Stomach (tissue), 4 donors: ENCODE measurements around the gene ABCB1.

Source experiments
- EP300 ChIP-seq: sonication (generic); formaldehyde crosslinking; IDR thresholded peaks from one replicate; pipeline ENCODE4 v1.6.1; 2017; ENCODE audit warnings: antibody characterized with exemption
- POLR2A ChIP-seq, 4 donors: fragments of 450-650 bp; IDR thresholded peaks; one replicate each; pipeline ENCODE4 v1.6.1; 2016; ENCODE audit warnings: antibody characterized with exemption in 4 of 4, control low read depth in 2 of 4, mild to moderate bottlenecking in 1 of 4, moderate library complexity in 1 of 4
- POLR2AphosphoS5 ChIP-seq, 3 donors: sonication (generic); formaldehyde crosslinking; IDR thresholded peaks; one replicate each; pipeline ENCODE4 v1.6.1; 2016; ENCODE audit warnings: antibody characterized with exemption in 3 of 3
- TF ChIP-seq, protein P1 (sequence below), 7 experiments: fragments of 450-650 bp in 4 of 7; fragments of 200-600 bp in 3 of 7; sonication (generic) in 3 of 7; IDR thresholded peaks; one replicate each; pipeline ENCODE4 v1.5.1; 2016 to 2019; ENCODE audit warnings: antibody characterized with exemption in 7 of 7, control low read depth in 2 of 7, mild to moderate bottlenecking in 1 of 7

DNA sequence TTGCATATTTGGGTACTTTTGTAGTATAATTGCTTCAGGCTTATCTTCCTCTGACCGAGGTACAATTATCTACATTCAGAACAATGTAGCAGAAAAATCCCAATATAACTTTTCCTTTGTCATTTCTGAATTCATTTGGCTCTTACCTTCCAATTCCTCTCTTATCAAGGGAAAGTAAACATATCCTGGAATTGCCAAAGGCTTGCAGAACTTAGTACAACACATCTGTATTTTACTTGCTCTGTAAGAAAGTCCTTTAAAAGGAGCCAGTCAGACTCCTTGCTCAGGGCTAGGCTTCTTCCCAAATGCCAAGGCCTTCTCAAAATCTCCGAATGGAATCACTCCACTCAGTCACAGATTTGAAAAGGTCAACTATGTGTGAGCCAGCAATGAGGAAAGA lies 81.9 kb downstream of the ABCB1 start:
- TF ChIP-seq EP300 (no peak), POLR2AphosphoS5 (IDR thresholded peaks at IDR 0.05) (no peak), POLR2A (IDR thresholded peaks at IDR 0.05) (no peak)
- TF ChIP-seq, protein P1, sequence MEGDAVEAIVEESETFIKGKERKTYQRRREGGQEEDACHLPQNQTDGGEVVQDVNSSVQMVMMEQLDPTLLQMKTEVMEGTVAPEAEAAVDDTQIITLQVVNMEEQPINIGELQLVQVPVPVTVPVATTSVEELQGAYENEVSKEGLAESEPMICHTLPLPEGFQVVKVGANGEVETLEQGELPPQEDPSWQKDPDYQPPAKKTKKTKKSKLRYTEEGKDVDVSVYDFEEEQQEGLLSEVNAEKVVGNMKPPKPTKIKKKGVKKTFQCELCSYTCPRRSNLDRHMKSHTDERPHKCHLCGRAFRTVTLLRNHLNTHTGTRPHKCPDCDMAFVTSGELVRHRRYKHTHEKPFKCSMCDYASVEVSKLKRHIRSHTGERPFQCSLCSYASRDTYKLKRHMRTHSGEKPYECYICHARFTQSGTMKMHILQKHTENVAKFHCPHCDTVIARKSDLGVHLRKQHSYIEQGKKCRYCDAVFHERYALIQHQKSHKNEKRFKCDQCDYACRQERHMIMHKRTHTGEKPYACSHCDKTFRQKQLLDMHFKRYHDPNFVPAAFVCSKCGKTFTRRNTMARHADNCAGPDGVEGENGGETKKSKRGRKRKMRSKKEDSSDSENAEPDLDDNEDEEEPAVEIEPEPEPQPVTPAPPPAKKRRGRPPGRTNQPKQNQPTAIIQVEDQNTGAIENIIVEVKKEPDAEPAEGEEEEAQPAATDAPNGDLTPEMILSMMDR (IDR thresholded peaks at IDR 0.05), result no peak
